HG03097 (cell line): Measurements from ENCODE around the gene WDR26.
"Not testable (repeated sequence)": the region's sequence is repeated elsewhere in the genome, so short reads cannot be mapped to it uniquely, and the experiment has no call there.

Experiments used
- ATAC-seq: cut with Tn5 transposase; IDR thresholded peaks from one replicate; pipeline ENCODE4 v1.9.1; 2021; ENCODE audit not compliant: unreplicated experiment, low FRiP score

Gene WDR26

GRCh38 chr1:224435318-224435763, 744 bp upstream of the WDR26 start:
- peak; percentile 15 for ATAC-seq

GRCh38 chr1:224433701-224434672, 610 bp downstream of the WDR26 start:
- ATAC-seq, result no peak

- ATAC-seq, result no peak
Measured at GRCh38 chr1:224433041-224433691, 1.4 kb downstream of the WDR26 start.

- no peak for ATAC-seq
Measured at GRCh38 chr1:224432672-224433040, 1.9 kb downstream of the WDR26 start.

- ATAC-seq, result no peak
Measured at GRCh38 chr1:224432146-224432545, 2.5 kb downstream of the WDR26 start.

- ATAC-seq, result no peak
Measured at GRCh38 chr1:224431726-224432125, 2.9 kb downstream of the WDR26 start.

GRCh38 chr1:224430511-224431113, 4.0 kb downstream of the WDR26 start:
- no peak for ATAC-seq

GRCh38 chr1:224429616-224430326, 4.8 kb downstream of the WDR26 start:
- no peak for ATAC-seq

GRCh38 chr1:224428713-224429112, 5.9 kb downstream of the WDR26 start:
- not testable (repeated sequence) for ATAC-seq

- no peak for ATAC-seq
Measured at GRCh38 chr1:224427346-224427745, 7.3 kb downstream of the WDR26 start.

GRCh38 chr1:224426869-224427268, 7.7 kb downstream of the WDR26 start:
- ATAC-seq, result not testable (repeated sequence)

GRCh38 chr1:224425279-224425884, 9.2 kb downstream of the WDR26 start:
- ATAC-seq, result no peak

GRCh38 chr1:224420106-224420505, 14.5 kb downstream of the WDR26 start:
- no peak for ATAC-seq

- no peak for ATAC-seq
Measured at GRCh38 chr1:224411766-224412165, 22.8 kb downstream of the WDR26 start.

GRCh38 chr1:224408294-224408590, 26.4 kb downstream of the WDR26 start:
- no peak for ATAC-seq

- no peak for ATAC-seq
Measured at GRCh38 chr1:224407571-224408293, 26.9 kb downstream of the WDR26 start.

- no peak for ATAC-seq
Measured at GRCh38 chr1:224406216-224406615, 28.4 kb downstream of the WDR26 start.

GRCh38 chr1:224405604-224405970, 29.0 kb downstream of the WDR26 start:
- ATAC-seq, result no peak

GRCh38 chr1:224404916-224405603, 29.5 kb downstream of the WDR26 start:
- no peak for ATAC-seq
